MM.1S (cell line): ENCODE results near the gene BCO1.

Experiments
- DNase-seq: peaks from one replicate; pipeline ENCODE4 v3.0.0-alpha.2; 2015
- H2AFZ ChIP-seq: fragments of 300-600 bp; sonication (generic); 2 replicates; pipeline ENCODE4 v1.6.0; 2016; ENCODE audit warnings: antibody characterized with exemption, low read length
- H3F3A ChIP-seq: fragments of 300-600 bp; sonication (generic); 2 replicates; pipeline ENCODE4 v1.6.1; 2016; ENCODE audit warnings: mild to moderate bottlenecking, antibody characterized with exemption, low read length, moderate library complexity, mixed read lengths; ENCODE audit not compliant: insufficient read depth
- H3K27ac ChIP-seq: fragments of 300-600 bp; sonication (generic); 2 replicates; pipeline ENCODE4 v1.5.1; 2016; ENCODE audit warnings: mild to moderate bottlenecking, low read length
- H3K27me3 ChIP-seq: fragments of 300-600 bp; sonication (generic); replicated peaks from 2 replicates; pipeline ENCODE4 v1.6.0; 2016; ENCODE audit warnings: low read length; ENCODE audit not compliant: insufficient read depth
- H3K36me3 ChIP-seq: fragments of 300-600 bp; sonication (generic); replicated peaks from 2 replicates; pipeline ENCODE4 v1.6.1; 2016; ENCODE audit warnings: mild to moderate bottlenecking, low read length, mixed read lengths; ENCODE audit not compliant: insufficient read depth
- H3K4me1 ChIP-seq: fragments of 300-600 bp; sonication (generic); 2 replicates; pipeline ENCODE4 v1.6.1; 2016; ENCODE audit warnings: low read length, mixed read lengths
- H3K4me2 ChIP-seq: fragments of 300-600 bp; sonication (generic); 2 replicates; pipeline ENCODE4 v1.6.0; 2016; ENCODE audit warnings: low read depth, low read length
- H3K4me3 ChIP-seq: fragments of 300-600 bp; sonication (generic); 2 replicates; pipeline ENCODE4 v1.5.1; 2016; ENCODE audit warnings: low read length, mixed read lengths
- H3K79me2 ChIP-seq: fragments of 300-600 bp; sonication (generic); 2 replicates; pipeline ENCODE4 v1.6.1; 2016; ENCODE audit warnings: mixed run types, low read length, mixed read lengths
- H3K9ac ChIP-seq: fragments of 300-600 bp; sonication (generic); 2 replicates; pipeline ENCODE4 v1.6.1; 2016; ENCODE audit warnings: low read length, mixed read lengths
- H3K9me2 ChIP-seq: fragments of 300-600 bp; sonication (generic); replicated peaks from 2 replicates; pipeline ENCODE4 v1.6.1; 2016; ENCODE audit warnings: mild to moderate bottlenecking, low read length, mixed read lengths; ENCODE audit not compliant: insufficient read depth
- H3K9me3 ChIP-seq: fragments of 300-600 bp; sonication (generic); replicated peaks from 2 replicates; pipeline ENCODE4 v1.6.1; 2016; ENCODE audit warnings: mild to moderate bottlenecking, low read length, mixed read lengths; ENCODE audit not compliant: insufficient read depth
- H4K20me1 ChIP-seq: fragments of 300-600 bp; sonication (generic); 2 replicates; pipeline ENCODE4 v1.6.1; 2016; ENCODE audit warnings: mild to moderate bottlenecking, low read length, moderate library complexity, mixed read lengths; ENCODE audit not compliant: insufficient read depth
- EZH2 ChIP-seq: fragments of 300-600 bp; sonication (generic); optimal IDR thresholded peaks from 2 replicates; pipeline ENCODE3; 2017; ENCODE audit warnings: low read depth, mild to moderate bottlenecking, antibody characterized with exemption, low read length, mixed read lengths
- EZH2phosphoT487 ChIP-seq: fragments of 300-600 bp; sonication (generic); IDR thresholded peaks from 2 replicates; pipeline ENCODE4 v1.6.1; 2018; ENCODE audit warnings: antibody characterized with exemption, low read length
- TF ChIP-seq, protein P1 (sequence below): fragments of 300-600 bp; sonication (generic); IDR thresholded peaks from 2 replicates; pipeline ENCODE4 v1.5.1; 2016; ENCODE audit warnings: antibody characterized with exemption, low read length, mixed read lengths

Gene BCO1

DNA sequence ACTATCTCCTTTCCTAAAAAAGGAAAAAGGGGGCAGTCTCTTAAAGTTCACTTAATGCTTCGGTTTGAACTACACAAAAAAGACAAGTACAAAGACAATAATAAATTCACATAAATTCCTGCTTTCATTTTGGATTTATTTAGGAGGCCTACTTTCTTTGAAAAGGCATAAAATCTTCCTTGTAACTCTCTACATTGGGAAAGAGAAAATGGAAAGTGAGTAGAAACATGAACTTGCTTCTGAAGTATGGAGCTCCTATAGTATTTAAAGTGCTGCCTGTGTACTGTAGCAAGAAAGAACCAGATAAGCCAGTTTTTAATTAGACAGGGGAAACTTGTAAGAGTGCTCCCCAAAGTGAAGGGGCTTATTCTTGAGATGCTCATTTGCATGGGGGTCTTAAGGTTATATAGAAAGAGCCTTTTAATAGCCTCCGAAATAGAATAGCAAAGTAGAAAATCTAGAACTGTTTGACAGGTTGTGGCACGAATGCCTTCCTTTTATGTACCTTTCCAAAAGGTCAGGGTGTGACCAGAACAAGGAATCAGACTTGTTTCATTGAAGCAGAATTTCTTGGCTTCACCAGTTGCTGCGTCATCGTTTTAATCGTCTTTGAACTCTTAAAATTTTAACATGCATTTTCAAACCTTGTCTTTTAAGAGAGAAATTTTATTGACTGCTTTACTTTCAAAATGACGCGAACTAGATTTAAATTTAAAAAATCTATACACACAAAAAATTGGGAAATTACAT lies 89.1 kb downstream of the BCO1 start:
- Histone ChIP-seq H3K9me2 (no peaks in the 10 kb centered on the region), H3K27me3 (no peaks in the 10 kb centered on the region), H3K9me3 (no peaks in the 10 kb centered on the region), H3K79me2 (no peaks in the 10 kb centered on the region), H3K9ac (no peak overlapping the region), H3K4me2 (no peak overlapping the region), H4K20me1 (no peaks in the 10 kb centered on the region), H3K4me1 (no peaks in the 10 kb centered on the region), H3F3A (no peaks in the 10 kb centered on the region), H2AFZ (no peak overlapping the region), H3K36me3 (no peaks in the 10 kb centered on the region), H3K27ac (no peak overlapping the region), H3K4me3 (no peak overlapping the region)
- TF ChIP-seq EZH2phosphoT487 = no peak
- TF ChIP-seq EZH2 = no peak
- TF ChIP-seq, protein P1, sequence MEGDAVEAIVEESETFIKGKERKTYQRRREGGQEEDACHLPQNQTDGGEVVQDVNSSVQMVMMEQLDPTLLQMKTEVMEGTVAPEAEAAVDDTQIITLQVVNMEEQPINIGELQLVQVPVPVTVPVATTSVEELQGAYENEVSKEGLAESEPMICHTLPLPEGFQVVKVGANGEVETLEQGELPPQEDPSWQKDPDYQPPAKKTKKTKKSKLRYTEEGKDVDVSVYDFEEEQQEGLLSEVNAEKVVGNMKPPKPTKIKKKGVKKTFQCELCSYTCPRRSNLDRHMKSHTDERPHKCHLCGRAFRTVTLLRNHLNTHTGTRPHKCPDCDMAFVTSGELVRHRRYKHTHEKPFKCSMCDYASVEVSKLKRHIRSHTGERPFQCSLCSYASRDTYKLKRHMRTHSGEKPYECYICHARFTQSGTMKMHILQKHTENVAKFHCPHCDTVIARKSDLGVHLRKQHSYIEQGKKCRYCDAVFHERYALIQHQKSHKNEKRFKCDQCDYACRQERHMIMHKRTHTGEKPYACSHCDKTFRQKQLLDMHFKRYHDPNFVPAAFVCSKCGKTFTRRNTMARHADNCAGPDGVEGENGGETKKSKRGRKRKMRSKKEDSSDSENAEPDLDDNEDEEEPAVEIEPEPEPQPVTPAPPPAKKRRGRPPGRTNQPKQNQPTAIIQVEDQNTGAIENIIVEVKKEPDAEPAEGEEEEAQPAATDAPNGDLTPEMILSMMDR = no peak
- no peak for DNase-seq

DNA sequence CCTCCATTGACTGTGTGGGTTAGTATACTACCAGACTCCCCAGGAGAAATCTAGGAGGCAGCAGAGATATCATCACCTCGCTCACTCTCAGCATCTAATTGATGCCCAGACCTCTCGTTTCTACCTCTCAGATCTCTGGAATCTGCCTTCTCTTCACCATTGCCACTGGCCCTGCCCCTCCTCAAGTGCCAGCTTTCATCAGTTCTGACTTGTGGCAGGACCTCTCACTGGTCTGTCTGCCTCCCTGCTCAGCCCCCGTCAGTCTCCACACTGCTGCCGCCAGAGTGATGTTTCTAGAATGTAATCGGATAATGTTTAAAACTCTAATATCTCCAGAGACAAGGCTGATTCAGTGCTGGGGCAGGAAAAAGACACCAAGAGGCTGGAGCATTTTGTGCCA lies 91.5 kb downstream of the BCO1 start:
- H3K27me3 ChIP-seq = no peaks in the 10 kb centered on the region
- H3K4me1 ChIP-seq = no peaks in the 10 kb centered on the region
- H3F3A ChIP-seq = no peaks in the 10 kb centered on the region
- no peaks in the 10 kb centered on the region for H3K9me2 ChIP-seq
- no peaks in the 10 kb centered on the region for H4K20me1 ChIP-seq
- H3K4me2 ChIP-seq = no peak overlapping the region
- H3K36me3 ChIP-seq = no peaks in the 10 kb centered on the region
- H2AFZ ChIP-seq = no peak overlapping the region
- H3K79me2 ChIP-seq = no peaks in the 10 kb centered on the region
- no peak for DNase-seq
- no peak overlapping the region for H3K27ac ChIP-seq
- H3K4me3 ChIP-seq = no peak overlapping the region
- no peaks in the 10 kb centered on the region for H3K9me3 ChIP-seq
- TF ChIP-seq EZH2 (no peak), EZH2phosphoT487 (no peak)
- TF ChIP-seq, protein P1 = no peak
- H3K9ac ChIP-seq = no peak overlapping the region

DNA sequence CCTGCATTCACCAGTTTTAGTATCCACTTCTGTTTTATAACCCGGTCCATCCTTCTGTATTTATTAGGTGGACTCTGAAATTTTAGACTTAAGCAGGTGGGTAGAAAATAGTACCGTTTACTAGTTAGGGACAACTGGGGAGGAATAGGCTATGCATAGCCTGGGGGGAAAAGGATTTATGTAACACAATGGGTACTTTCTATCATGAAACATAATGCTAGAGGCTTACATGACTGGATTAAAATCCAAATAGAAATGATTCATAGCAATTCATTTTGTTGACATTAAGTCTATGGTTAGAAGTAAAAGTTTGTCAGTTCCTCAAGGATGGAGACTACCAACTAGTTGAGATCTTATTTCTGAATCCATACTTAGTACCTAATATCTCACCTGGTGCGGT lies 94.9 kb downstream of the BCO1 start:
- Histone ChIP-seq H4K20me1 (no peaks in the 10 kb centered on the region), H3K9ac (no peak overlapping the region), H3K79me2 (no peaks in the 10 kb centered on the region), H3K27me3 (no peaks in the 10 kb centered on the region), H3K4me2 (no peak overlapping the region), H3K4me1 (no peaks in the 10 kb centered on the region), H3K4me3 (no peak overlapping the region), H3K9me3 (no peaks in the 10 kb centered on the region), H3K27ac (no peak overlapping the region), H3K9me2 (no peaks in the 10 kb centered on the region), H3F3A (no peaks in the 10 kb centered on the region), H2AFZ (no peak overlapping the region), H3K36me3 (no peaks in the 10 kb centered on the region)
- DNase-seq = no peak
- TF ChIP-seq EZH2 (no peak), EZH2phosphoT487 (no peak)

DNA sequence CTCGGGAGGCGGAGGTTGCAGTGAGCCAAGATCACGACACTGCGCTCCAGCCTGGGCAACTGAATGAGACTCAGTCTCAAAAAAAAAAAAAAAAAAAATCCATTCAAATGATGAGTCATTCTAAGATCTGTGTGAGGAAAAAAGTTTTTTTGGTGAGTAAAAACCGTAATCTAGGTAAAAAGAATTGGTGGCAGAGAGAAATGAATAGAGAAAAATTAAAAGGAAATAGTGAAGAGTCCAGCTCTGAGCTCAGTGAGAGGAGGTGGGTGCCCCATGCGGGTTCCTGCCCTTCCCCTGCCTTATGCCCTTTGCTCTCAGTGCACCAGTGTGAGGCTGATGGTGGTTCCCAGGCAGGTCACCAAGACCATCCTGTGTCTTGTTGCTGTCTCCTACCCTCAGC lies 97.2 kb downstream of the BCO1 start:
- H3K4me2 ChIP-seq = no peak overlapping the region

More for the DNA sequence above, 97.2 kb downstream of the BCO1 start:
- Histone ChIP-seq H3K9me3 (no peaks in the 10 kb centered on the region), H3K27me3 (no peaks in the 10 kb centered on the region), H4K20me1 (no peaks in the 10 kb centered on the region), H3K4me1 (no peaks in the 10 kb centered on the region), H3K27ac (no peak overlapping the region), H3F3A (no peaks in the 10 kb centered on the region), H3K79me2 (no peaks in the 10 kb centered on the region), H3K9ac (no peak overlapping the region), H3K9me2 (no peaks in the 10 kb centered on the region), H3K4me3 (no peak overlapping the region), H3K36me3 (no peaks in the 10 kb centered on the region), H2AFZ (no peak overlapping the region)
- TF ChIP-seq, protein P1 = no peak
- TF ChIP-seq EZH2phosphoT487 = no peak
- TF ChIP-seq EZH2 = no peak
- no peak for DNase-seq
